GM12874 (cell line): ENCODE measurements around the gene RHBDF2.

Experiments used
- TF ChIP-seq, protein P1 (sequence below): IDR thresholded peaks from 2 replicates; pipeline ENCODE4 v1.5.1; 2011; ENCODE audit warnings: low read depth, mild to moderate bottlenecking, control low read depth, low read length, moderate library complexity; ENCODE audit not compliant: insufficient read depth

RHBDF2 gene

DNA sequence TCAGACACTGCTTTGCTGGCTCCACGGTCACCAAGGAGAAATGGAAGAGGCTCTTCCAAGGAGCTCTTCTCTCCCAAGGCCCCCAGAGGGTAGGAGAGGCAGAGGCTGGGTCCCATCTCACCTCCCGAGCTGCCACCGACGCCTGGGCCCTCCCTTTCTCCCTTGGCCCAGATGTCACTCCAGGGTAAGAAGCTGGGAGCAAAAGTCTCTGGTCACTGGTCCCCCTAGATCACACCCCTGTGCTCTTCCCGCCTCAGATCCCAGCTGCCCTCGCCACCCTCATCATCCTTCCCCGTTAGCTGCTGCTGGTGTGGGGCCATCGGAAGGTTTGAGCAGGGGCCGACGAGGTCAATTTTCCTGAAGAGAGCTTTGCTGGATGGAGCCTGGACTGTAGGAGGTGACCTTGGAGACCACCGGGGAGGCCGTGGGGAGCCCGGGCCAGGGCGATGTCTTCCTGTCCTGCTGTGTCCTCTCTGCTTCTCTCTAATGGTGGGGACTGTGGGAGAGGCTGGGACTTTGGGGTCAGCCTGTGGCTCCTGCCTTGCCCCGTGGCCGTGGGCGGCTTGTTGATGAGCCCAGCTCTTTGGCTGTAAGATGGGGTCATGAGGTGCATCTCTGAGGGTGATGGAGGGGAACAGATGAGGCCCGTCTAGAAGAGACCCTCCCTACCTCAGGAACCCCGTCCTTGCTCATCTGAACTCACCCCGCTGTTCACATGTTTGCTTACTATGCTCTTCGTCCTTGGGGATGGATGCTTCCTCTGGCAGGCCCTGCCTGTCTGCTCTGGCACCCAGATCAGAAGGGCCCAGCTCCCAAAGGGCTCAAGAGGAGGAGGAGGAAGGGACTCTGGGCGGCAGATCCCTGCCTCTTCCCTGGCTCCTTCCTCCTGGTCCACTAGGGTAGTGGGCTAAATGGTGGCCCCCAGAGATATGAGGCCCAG, 11.4 kb upstream of the RHBDF2 start:
- TF ChIP-seq, protein P1, sequence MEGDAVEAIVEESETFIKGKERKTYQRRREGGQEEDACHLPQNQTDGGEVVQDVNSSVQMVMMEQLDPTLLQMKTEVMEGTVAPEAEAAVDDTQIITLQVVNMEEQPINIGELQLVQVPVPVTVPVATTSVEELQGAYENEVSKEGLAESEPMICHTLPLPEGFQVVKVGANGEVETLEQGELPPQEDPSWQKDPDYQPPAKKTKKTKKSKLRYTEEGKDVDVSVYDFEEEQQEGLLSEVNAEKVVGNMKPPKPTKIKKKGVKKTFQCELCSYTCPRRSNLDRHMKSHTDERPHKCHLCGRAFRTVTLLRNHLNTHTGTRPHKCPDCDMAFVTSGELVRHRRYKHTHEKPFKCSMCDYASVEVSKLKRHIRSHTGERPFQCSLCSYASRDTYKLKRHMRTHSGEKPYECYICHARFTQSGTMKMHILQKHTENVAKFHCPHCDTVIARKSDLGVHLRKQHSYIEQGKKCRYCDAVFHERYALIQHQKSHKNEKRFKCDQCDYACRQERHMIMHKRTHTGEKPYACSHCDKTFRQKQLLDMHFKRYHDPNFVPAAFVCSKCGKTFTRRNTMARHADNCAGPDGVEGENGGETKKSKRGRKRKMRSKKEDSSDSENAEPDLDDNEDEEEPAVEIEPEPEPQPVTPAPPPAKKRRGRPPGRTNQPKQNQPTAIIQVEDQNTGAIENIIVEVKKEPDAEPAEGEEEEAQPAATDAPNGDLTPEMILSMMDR: no peak

DNA sequence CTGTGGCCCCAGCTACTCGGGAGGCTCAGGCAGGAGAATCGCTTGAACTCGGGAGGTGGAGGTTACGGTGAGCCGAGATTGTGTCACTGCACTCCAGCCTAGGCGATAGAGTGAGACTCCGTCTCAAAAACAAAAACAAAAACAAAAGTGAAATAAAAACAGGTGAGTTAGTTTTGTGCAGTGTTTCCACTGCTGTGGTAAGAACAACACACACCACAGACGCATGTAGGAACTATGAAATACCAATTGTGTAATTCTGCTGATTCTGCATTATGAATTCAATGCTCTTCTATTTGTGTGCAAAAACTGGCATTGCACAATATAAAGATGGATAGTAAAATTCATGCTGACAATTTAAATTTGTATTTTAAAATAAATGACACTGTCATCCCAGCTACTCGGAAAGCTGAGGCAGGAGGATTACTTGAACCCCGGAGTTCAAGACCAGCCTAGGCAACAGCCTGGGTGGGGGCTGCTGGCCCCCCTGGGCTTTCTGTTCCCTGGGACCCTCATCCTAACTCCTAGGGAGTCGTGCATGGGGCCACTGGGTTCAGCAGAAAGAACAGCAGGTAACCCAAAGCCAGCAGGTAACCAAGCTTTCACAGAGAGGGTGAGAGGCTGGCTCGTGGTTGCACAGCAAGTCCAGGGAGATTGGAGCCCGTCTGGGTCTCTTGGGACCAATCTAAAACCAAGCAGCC, 10.6 kb upstream of the RHBDF2 start:
- TF ChIP-seq, protein P1: no peak

DNA sequence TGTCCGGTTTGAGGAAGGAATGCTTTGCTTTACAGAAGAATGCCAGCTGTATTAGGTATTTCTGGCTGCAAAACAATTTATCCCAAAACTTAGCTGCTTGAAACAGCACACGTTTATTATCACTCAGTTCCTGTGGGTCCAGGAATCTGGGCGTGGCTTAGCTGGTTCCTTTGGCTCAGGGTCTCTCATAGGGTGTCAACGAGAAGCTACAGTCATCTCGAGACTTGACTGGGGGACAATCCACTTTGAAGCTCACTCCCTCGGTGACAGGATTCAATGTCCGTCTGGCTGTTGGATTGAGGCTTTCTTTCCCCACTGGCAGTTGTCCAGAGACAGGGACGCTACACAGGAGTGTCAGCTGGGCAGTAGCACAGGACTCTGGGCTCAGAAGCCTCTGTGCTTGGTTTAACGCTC, 9.6 kb upstream of the RHBDF2 start:
- TF ChIP-seq, protein P1: no peak

DNA sequence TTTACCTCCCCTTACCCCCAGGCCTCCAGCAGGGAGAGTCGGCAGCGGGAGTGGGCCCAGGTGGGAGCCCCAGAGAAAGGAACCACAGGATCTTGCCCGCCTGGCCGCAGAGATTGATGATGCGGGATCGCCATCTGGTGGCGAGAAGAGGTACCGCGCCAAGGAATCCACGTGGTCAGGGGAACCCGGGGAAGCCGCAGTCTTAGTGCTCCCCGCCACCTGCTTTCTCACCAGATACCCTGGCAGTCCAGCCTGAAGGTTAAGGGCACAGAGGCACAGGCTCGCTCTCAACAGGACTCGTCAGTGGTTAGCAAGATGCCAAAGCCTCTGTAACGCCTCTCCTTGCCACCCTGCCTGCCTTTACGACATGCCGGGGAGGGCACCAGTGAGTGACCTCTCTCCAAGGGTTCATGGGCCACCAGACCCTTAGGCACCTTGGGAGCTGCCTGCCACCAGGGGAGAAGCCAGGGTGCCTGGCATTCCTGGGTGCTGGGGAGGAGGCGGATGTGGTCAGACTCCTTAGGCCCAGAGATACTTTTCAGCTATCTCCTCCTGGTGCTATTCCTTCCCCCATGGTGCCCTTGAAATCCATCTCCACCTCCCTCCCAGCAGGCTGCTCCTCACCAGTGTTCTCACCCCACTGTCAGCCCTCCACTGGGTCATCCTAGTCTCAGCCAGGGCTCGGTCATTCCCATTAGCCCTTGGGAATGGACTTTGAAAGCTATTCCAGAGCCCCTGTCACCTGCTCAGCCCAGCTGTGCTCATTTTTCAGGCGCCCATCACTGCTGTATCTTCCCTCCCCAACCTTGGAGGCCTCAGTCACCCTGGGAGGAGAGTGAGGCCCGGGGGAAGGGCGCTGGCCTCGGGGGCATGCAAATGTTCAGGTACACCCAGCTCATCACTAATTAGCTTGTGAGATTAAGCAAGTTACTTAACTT, 5.5 kb upstream of the RHBDF2 start:
- TF ChIP-seq, protein P1: peak; percentile 88

DNA sequence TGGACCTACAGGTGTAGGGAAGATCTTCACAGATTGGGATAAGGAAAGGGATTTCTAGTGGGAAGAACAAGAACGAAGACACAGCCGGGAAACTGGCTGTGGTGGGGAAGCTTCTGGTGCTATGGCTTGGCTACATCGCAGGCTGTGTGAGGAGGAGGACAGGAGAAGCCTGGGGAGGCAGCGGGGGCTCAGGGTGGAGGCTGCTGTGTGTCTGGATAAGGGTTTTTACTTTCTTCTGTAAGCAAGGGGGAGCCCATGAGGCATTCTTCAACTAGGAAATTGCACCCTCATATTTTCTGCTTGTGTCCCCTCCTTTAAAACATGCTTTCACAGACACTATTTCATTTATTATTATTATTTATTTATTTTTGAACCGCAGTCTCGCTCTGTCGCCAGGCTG, 2.9 kb upstream of the RHBDF2 start:
- TF ChIP-seq, protein P1: peak; percentile 37

DNA sequence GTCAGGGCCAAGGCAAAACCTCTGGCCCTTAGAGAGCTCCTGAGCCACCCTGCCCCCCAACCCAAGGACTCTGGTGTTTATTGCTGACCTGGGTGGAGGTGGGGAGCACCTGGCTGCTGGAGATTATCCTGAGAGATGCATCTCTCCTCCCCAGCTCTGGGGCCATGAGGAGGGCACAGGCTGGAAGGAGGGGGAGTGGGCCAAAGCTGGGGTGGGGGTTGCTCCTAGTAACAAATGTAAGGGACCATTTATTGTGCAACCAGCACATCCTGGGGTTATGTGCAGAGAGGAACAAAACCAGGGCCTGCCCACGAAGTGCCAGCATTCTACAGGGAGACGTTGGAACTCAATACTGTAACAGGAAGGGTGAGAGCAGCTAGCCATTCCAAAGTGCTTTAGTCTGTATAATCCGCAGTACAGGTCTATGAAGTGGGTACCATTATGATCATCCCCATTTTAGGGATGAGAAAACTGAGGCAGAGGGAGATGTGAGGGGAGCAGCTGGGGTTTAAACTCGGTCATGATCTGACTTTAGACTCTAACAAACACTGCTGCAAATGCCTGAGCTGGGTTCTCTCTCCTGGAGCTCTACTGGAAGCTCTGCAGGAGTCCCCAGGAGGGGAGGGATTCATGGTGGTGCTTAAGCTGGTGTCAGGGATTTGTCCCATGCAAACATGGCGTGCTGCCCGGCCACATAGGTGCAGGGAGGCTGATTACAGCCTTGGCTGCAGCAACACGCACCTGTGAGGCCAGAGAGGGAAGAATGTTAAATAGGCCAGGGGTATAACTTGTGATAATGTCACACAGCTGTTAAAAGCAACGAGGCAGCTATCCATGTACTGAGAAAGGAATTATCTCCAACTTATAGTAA, 1.4 kb upstream of the RHBDF2 start:
- TF ChIP-seq, protein P1: no peak
